Heart left ventricle (tissue), 13 donors: Measurements from ENCODE around the gene SLC2A4.

Experiments
- POLR2A ChIP-seq, 2 donors: fragments of 450-650 bp; IDR thresholded peaks; one replicate each; pipeline ENCODE4 v1.6.1; 2017; ENCODE audit warnings: antibody characterized with exemption in 2 of 2, mild to moderate bottlenecking in 2 of 2, moderate library complexity in 2 of 2
- TF ChIP-seq, protein P1 (sequence below), 12 donors: fragments of 200-600 bp; sonication (generic) in 4 of 12; IDR thresholded peaks; one replicate each; pipeline versions ENCODE4 v1.5.0 to v1.8.0; 2018 to 2022; ENCODE audit warnings: antibody characterized with exemption in 12 of 12, mild to moderate bottlenecking in 5 of 12
- donor health status: ischemic (EF 13 %, LVEDD 7.1; RV severe dilation, severe dysfunction).
- donor health status: DM: no; HTN: yes; CAD: no.
- donor health status: DM: no; HTN: no; CAD: no.
- donor health status: ischemic (EF 25% LVEDD 6.9; RV normal size, moderate dysfunction).
- donor health status: ischemic (EF 25% LVEDD 5.7; RV mildly dilated, moderate dysfunction).
- donor health status: ischemic (EF 35%, LVEDD 5.7; RV mildly dilated, moderate dysfunction).
- donor health status: nonischemic (EF 11% LVEDD 7.7; RV severe dilation, severe dysfunction).
- donor health status: DM: yes; HTN: yes; CAD: no.
- donor health status: PGD.
- donor health status: ischemic (EF 29% LVEDD 5.4; RV normal size, mild dysfunction).
- donor health status: nonischemic (EF 23%, LVEDD 6.1; RV moderate dilation, normal function).

DNA sequence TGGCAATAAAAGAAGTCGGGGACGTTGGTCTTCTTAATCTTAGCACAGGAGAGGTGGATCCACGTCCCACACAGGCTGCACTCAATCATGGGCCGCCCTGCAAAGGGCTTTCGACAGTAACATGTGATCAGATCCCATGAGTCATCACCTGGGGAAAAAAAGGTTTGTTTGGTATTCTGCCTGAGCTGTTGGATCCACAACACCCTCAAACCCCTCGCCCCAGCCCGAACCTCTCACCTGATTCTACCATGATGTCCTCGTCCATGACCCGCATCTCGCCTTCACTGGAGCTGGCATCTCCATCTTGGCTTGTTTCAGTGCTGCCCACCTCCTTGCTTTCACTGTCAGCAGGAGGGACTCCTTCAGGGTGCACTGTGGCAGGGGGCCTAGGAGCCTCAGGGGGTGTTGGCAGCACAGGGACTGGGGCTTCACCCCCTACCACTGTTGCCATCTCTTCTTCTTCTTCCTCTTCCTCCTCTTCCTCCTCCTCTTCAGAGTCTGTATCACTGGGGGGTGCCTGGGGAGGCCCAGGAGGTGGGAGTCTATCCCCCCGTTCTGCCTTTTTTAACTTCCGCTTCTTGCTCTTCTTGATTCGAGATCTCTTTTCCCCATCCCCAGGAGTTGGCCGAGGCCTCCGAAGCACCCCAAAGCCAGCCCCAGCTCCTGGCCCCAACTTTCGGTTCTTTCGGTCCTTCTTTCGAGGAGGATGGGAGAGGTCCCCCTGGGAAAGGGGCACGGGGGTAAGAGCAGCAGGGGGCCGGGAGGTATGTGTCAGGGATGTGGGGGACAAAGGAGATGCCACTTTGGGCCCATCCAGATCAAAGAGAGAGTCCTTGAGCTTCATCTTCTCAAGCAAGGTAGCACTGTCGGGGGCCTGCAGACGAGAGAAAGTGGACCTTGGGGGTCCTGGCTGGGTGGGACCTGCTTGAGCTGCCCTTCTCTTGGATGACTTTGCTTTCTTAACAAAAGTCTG, 45.5 kb upstream of the SLC2A4 start:
- TF ChIP-seq POLR2A (IDR thresholded peaks at IDR 0.05), result no peak
- TF ChIP-seq, protein P1, sequence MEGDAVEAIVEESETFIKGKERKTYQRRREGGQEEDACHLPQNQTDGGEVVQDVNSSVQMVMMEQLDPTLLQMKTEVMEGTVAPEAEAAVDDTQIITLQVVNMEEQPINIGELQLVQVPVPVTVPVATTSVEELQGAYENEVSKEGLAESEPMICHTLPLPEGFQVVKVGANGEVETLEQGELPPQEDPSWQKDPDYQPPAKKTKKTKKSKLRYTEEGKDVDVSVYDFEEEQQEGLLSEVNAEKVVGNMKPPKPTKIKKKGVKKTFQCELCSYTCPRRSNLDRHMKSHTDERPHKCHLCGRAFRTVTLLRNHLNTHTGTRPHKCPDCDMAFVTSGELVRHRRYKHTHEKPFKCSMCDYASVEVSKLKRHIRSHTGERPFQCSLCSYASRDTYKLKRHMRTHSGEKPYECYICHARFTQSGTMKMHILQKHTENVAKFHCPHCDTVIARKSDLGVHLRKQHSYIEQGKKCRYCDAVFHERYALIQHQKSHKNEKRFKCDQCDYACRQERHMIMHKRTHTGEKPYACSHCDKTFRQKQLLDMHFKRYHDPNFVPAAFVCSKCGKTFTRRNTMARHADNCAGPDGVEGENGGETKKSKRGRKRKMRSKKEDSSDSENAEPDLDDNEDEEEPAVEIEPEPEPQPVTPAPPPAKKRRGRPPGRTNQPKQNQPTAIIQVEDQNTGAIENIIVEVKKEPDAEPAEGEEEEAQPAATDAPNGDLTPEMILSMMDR (IDR thresholded peaks at IDR 0.05), result no peak
